Breast epithelium (tissue), 4 donors: Measurements from ENCODE around the gene MON1A. TPM values are rescaled to one million over a fixed set of nuclear protein-coding genes. Genes with fewer than 3 reads are reported as not detected.

Experiments used
- DNase-seq, 2 donors: peaks; one replicate each; pipeline ENCODE4 v3.0.0-alpha.2; 2019; ENCODE audit warnings: low spot score in 2 of 2
- H3K27ac ChIP-seq, 2 donors: fragments of 200-600 bp; sonication (generic) in 1 of 2; one replicate each; pipeline ENCODE4 v1.5.1; 2016 to 2019; ENCODE audit warnings: mild to moderate bottlenecking in 1 of 2
- H3K27me3 ChIP-seq, 2 donors: fragments of 200-600 bp; sonication (generic) in 1 of 2; one replicate each; pipeline versions ENCODE4 v1.5.1 to v1.6.0; 2017 to 2019; ENCODE audit warnings: control low read depth in 1 of 2, mild to moderate bottlenecking in 1 of 2
- H3K36me3 ChIP-seq: fragments of 200-600 bp; one replicate; pipeline ENCODE4 v1.5.1; 2019
- H3K4me1 ChIP-seq, 2 donors: fragments of 200-600 bp; sonication (generic); one replicate each; pipeline ENCODE4 v1.5.1; 2016 to 2019; ENCODE audit warnings: control low read depth in 1 of 2
- H3K4me3 ChIP-seq, 3 donors: fragments of 200-600 bp; sonication (generic); 1 replicate in 2 of 3; 2 replicates in 1 of 3; pipeline ENCODE4 v1.5.1; 2016 to 2019; ENCODE audit warnings: mild to moderate bottlenecking in 3 of 3, moderate library complexity in 2 of 3
- H3K9me3 ChIP-seq, 2 donors: fragments of 200-600 bp; sonication (generic) in 1 of 2; one replicate each; pipeline ENCODE4 v1.5.1; 2016 to 2019; ENCODE audit warnings: control low read depth in 1 of 2
- POLR2A ChIP-seq: fragments of 450-650 bp; IDR thresholded peaks from one replicate; pipeline ENCODE4 v1.6.1; 2016; ENCODE audit warnings: antibody characterized with exemption, mild to moderate bottlenecking, moderate library complexity
- POLR2AphosphoS5 ChIP-seq, 3 donors: sonication (generic); formaldehyde crosslinking; IDR thresholded peaks; one replicate each; pipeline ENCODE4 v1.6.1; 2017; ENCODE audit warnings: antibody characterized with exemption in 3 of 3
- intact Hi-C: fragments of 100-400 bp; cut with DNase I; formaldehyde crosslinking; loops from one replicate; pipeline ENCODE4 v1.15.1; 2023; ENCODE audit warnings: low total_unique reads
- total RNA-seq, 3 donors: library from RNA; depleted of rRNA; stranded (reverse); fragments of >200 nt; gene quantifications; one replicate each; pipeline ENCODE4 v1.1.0, GENCODE V29; 2016
- TF ChIP-seq, protein P1 (sequence below), 3 donors: fragments of 450-650 bp; IDR thresholded peaks; one replicate each; pipeline ENCODE4 v1.5.1; 2016 to 2017; ENCODE audit warnings: antibody characterized with exemption in 3 of 3, mild to moderate bottlenecking in 3 of 3, moderate library complexity in 3 of 3

MON1A gene
- total RNA-seq, 3 donors from 2014 or later, result 9.1 to 12.5 (median 11.3) TPM

DNA sequence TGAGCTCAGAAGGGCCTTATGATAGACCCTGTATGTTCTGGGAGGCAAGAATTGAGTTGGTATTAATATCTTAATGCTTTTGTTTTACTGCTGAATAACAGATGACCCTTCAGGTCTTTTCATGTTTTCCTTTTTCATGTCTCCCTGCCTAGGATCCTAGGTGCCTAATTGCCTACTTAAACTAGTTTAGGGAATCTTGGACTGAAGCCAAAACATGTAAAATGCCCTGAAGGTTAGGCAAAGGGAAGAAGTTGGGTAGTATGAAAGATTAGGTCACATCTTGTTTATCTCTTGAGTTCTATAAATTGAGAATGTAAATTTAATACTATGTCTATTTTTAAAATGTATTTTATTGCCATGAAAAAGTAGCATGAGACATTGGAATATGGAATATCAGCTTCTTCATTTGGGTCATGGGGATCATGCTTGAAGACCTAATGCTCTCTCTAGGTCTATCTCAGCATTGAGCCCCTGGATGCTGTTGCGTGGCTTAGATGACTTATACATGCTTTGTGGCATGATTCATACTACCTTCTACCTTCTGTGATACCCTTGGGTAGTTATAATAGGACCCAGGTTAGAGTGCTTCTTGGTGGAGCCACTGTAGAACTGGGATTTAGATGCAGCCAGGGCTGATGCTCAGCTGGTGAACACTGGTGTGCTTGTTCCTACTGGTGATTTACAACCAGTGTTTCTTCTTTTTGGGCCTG lies 36.8 kb upstream of the MON1A start:
- no peak overlapping the region for H3K27ac ChIP-seq
- no peaks in the 10 kb centered on the region for H3K4me1 ChIP-seq
- no peaks in the 10 kb centered on the region for H3K36me3 ChIP-seq
- no peak for DNase-seq
- H3K9me3 ChIP-seq, result no peaks in the 10 kb centered on the region
- intact Hi-C loops, result no loop called here
- no peak overlapping the region for H3K4me3 ChIP-seq
- H3K27me3 ChIP-seq, result no peaks in the 10 kb centered on the region
- no peak for TF ChIP-seq POLR2A
- no peak for TF ChIP-seq POLR2AphosphoS5 (IDR thresholded peaks at IDR 0.05)
- TF ChIP-seq, protein P1, sequence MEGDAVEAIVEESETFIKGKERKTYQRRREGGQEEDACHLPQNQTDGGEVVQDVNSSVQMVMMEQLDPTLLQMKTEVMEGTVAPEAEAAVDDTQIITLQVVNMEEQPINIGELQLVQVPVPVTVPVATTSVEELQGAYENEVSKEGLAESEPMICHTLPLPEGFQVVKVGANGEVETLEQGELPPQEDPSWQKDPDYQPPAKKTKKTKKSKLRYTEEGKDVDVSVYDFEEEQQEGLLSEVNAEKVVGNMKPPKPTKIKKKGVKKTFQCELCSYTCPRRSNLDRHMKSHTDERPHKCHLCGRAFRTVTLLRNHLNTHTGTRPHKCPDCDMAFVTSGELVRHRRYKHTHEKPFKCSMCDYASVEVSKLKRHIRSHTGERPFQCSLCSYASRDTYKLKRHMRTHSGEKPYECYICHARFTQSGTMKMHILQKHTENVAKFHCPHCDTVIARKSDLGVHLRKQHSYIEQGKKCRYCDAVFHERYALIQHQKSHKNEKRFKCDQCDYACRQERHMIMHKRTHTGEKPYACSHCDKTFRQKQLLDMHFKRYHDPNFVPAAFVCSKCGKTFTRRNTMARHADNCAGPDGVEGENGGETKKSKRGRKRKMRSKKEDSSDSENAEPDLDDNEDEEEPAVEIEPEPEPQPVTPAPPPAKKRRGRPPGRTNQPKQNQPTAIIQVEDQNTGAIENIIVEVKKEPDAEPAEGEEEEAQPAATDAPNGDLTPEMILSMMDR (IDR thresholded peaks at IDR 0.05), result no peak

DNA sequence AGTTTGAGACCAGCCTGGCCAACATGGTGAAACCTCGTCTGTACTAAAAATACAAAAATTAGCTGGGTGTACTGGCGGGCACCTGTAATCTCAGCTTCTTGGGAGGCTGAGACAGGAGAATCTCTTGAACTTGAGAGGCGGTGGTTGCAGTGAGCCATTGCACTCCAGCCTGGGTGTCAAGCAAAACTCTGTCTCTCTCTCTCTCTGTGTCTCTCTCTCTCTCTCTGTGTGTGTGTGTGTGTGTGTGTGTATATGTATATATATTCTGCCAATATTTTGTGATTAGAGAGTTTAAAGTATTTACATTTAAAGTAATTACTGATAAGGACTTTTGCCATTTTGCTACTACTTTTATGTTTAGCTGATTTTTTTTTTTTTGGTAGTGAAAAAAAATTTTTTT lies 26.0 kb upstream of the MON1A start:
- Histone ChIP-seq H3K9me3 (no peaks in the 10 kb centered on the region), H3K4me1 (no peaks in the 10 kb centered on the region), H3K27ac (no peak overlapping the region), H3K36me3 (no peaks in the 10 kb centered on the region), H3K4me3 (no peak overlapping the region), H3K27me3 (no peaks in the 10 kb centered on the region)
- no peak for TF ChIP-seq POLR2AphosphoS5 (IDR thresholded peaks at IDR 0.05)
- TF ChIP-seq, protein P1 (IDR thresholded peaks at IDR 0.05), result no peak
- TF ChIP-seq POLR2A, result no peak
- intact Hi-C loops, result no loop called here
- no peak for DNase-seq

DNA sequence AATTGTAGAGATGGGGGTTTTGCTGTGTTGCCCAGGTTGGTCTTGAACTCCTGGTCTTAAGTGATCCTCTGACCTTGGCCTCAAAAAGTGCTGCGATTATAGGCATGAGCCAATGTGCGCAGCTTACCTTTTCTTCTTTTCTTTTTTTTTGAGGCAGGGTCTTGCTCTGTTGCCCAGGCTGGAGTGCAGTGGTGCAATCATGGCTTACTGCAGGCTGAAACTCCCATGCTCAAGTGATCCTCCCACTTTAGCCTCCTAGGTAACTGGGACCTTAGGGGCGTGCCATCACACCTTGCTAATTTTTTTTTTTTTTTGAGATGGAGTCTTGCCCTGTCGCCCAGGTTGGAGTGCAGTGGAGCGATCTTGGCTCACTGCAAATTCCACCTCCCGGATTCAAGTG lies 23.3 kb upstream of the MON1A start:
- Histone ChIP-seq H3K27me3 (no peaks in the 10 kb centered on the region), H3K36me3 (no peaks in the 10 kb centered on the region), H3K4me1 (no peaks in the 10 kb centered on the region), H3K4me3 (no peak overlapping the region), H3K9me3 (no peaks in the 10 kb centered on the region), H3K27ac (no peak overlapping the region)
- intact Hi-C loops, result no loop called here
- DNase-seq, result no peak
- no peak for TF ChIP-seq POLR2AphosphoS5 (IDR thresholded peaks at IDR 0.05)
- no peak for TF ChIP-seq POLR2A
- TF ChIP-seq, protein P1 (IDR thresholded peaks at IDR 0.05), result no peak

DNA sequence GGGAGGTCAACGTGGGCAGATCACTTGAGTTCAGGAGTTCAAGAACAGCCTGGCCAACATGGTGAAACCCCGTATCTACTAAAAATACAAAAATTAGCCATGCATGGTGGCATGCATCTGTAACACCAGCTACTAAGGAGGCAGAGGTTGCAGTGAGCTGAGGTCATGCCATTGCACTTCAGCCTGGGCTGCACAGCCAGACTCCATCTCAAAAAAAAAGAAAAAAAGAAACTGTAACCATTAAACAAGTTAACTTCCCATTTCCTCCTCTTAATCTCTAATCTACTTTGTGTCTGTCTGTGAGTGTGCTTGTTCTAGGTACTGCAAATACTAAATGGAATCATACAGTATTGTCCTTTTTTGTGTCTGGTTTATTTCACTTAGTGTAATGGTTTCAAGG lies 13.0 kb upstream of the MON1A start:
- TF ChIP-seq POLR2AphosphoS5 (IDR thresholded peaks at IDR 0.05) (no peak), POLR2A (no peak)
- TF ChIP-seq, protein P1 (IDR thresholded peaks at IDR 0.05), result no peak
- Histone ChIP-seq H3K4me3 (no peak overlapping the region), H3K36me3 (no peaks in the 10 kb centered on the region), H3K9me3 (no peaks in the 10 kb centered on the region), H3K27me3 (no peaks in the 10 kb centered on the region), H3K4me1 (peaks cover 4% of the 10 kb centered on the region in 2 donors), H3K27ac (no peak overlapping the region)
- intact Hi-C loops, result no loop called here
- DNase-seq, result no peak

DNA sequence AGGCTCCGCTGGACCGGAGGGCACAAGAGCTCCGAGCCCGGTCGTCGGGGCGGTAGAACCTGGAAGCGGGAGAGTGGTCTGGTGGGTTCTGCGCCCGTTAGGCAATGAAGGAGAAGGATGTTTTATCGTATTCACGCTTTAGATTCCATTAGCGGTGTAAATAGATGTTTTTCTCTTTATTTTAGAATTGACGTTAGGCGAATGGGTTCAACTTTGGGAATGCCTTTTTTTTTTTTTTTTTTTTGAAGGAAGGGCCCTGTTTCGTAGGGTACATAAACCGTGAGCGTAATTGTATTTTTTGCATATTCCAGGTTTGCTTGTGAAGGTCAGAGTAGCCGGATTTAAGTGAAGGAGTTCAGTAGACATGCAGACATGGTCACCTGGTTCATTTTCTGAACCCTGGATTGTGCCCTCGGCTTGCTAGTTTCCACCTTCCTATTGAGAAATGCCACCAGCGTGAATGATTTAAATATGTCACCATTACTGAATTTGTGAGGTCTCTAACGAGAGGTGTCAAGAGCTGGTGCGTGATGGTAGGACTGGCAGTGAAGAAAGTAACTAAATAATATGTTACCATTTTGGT lies 11.1 kb upstream of the MON1A start:
- Histone ChIP-seq H3K36me3 (no peaks in the 10 kb centered on the region), H3K4me3 (peak overlapping the region; percentile 73 to 91 (median 85)), H3K9me3 (no peaks in the 10 kb centered on the region), H3K27me3 (no peaks in the 10 kb centered on the region), H3K4me1 (peaks cover 4% of the 10 kb centered on the region in 2 donors), H3K27ac (peak overlapping the region; percentile 93 to 98)
- no peak for DNase-seq
- TF ChIP-seq, protein P1 (IDR thresholded peaks at IDR 0.05), result no peak
- TF ChIP-seq POLR2AphosphoS5 (IDR thresholded peaks at IDR 0.05) (no peak), POLR2A (no peak)
- intact Hi-C loops, result no loop called here
